Measurements from ENCODE around the gene FAM83B.

FAM83B gene

DNA sequence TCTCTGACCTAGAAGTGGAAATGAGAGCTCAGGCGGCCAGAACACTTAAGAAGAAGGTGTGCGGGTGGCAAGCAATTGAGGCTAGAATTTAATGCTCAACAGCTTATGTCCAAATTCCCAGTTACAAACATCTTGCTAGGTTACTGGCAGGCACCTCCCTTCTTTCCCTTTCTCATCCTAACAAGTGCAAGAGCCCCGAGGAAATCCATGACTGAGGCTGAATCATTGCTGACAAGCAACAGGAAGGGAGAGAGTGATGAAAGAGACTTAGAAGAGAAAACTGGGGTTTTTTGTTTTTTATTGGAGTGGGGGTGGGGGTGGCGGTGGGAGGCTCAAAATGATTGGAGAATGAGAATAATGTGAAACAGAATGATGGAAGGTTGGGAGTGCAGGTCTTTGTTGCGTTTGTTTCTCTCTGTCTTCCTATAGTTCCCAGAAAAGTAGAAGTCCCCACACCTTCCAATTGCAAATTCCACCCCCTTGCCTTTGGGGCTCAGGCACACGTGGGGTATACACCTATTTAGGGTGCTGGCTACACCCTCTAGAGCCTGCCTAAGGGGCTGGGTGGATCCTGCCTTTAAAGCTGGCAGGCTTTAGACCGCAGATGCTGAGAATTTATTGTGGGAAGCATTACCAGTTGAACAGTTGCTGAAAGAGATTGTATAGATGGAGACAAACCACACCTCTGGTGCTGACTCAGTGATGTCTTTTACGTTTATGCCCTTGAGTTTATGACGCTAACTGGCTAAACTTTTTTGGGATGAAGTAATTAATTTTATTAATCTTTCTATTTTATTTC is 1.4 kb downstream of the FAM83B start (continued):
- TF ChIP-seq PRDM10 (tag by site-specific recombination; IDR thresholded peaks at IDR 0.05) (peak; percentile 51; the same call in 1 of the 2 replicates), SP7 (tag by site-specific recombination; IDR thresholded peaks at IDR 0.05) (0 out of 2 replicates have a peak, but pooled peaks have one; percentile 34), ZNF530 (tag by site-specific recombination; IDR thresholded peaks at IDR 0.05; ENCODE audit: low read depth) (no peak), KLF8 (tag by site-specific recombination; IDR thresholded peaks at IDR 0.05) (peak; percentile 29; the same call in 1 of the 2 replicates), KLF10 (tag by site-specific recombination; IDR thresholded peaks at IDR 0.05) (0 out of 2 replicates have a peak, but pooled peaks have one; percentile 10), PRDM1 (tag by site-specific recombination; IDR thresholded peaks at IDR 0.05) (peak; percentile 87), ZNF549 (tag by site-specific recombination; IDR thresholded peaks at IDR 0.05) (0 out of 2 replicates have a peak, but pooled peaks have one; percentile 6), ZNF571 (tag by site-specific recombination; IDR thresholded peaks at IDR 0.05) (no peak), ZNF19 (tag by site-specific recombination; IDR thresholded peaks at IDR 0.05; ENCODE audit: low read depth) (no peak), ZNF366 (tag by site-specific recombination; conservative IDR thresholded peaks at IDR 0.05) (peak; percentile 42; the same call in 1 of the 2 replicates), ZBTB8A (tag by site-specific recombination; IDR thresholded peaks at IDR 0.05) (peak; percentile 74), ZNF830 (tag by site-specific recombination; IDR thresholded peaks at IDR 0.05; ENCODE audit: low read depth) (no peak), ZBTB17 (tag by site-specific recombination; IDR thresholded peaks at IDR 0.05) (peak; percentile 21; the same call in 1 of the 2 replicates), SP3 (tag by site-specific recombination; IDR thresholded peaks at IDR 0.05) (0 out of 2 replicates have a peak, but pooled peaks have one; percentile 19)
- TF ChIP-seq, protein P1, sequence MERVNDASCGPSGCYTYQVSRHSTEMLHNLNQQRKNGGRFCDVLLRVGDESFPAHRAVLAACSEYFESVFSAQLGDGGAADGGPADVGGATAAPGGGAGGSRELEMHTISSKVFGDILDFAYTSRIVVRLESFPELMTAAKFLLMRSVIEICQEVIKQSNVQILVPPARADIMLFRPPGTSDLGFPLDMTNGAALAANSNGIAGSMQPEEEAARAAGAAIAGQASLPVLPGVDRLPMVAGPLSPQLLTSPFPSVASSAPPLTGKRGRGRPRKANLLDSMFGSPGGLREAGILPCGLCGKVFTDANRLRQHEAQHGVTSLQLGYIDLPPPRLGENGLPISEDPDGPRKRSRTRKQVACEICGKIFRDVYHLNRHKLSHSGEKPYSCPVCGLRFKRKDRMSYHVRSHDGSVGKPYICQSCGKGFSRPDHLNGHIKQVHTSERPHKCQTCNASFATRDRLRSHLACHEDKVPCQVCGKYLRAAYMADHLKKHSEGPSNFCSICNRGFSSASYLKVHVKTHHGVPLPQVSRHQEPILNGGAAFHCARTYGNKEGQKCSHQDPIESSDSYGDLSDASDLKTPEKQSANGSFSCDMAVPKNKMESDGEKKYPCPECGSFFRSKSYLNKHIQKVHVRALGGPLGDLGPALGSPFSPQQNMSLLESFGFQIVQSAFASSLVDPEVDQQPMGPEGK (tag by site-specific recombination; IDR thresholded peaks at IDR 0.05) = 0 out of 2 replicates have a peak, but pooled peaks have one; percentile 27
- TF ChIP-seq, protein P2, sequence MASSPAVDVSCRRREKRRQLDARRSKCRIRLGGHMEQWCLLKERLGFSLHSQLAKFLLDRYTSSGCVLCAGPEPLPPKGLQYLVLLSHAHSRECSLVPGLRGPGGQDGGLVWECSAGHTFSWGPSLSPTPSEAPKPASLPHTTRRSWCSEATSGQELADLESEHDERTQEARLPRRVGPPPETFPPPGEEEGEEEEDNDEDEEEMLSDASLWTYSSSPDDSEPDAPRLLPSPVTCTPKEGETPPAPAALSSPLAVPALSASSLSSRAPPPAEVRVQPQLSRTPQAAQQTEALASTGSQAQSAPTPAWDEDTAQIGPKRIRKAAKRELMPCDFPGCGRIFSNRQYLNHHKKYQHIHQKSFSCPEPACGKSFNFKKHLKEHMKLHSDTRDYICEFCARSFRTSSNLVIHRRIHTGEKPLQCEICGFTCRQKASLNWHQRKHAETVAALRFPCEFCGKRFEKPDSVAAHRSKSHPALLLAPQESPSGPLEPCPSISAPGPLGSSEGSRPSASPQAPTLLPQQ (tag by site-specific recombination; IDR thresholded peaks at IDR 0.05) = 0 out of 2 replicates have a peak, but pooled peaks have one; percentile 13

DNA sequence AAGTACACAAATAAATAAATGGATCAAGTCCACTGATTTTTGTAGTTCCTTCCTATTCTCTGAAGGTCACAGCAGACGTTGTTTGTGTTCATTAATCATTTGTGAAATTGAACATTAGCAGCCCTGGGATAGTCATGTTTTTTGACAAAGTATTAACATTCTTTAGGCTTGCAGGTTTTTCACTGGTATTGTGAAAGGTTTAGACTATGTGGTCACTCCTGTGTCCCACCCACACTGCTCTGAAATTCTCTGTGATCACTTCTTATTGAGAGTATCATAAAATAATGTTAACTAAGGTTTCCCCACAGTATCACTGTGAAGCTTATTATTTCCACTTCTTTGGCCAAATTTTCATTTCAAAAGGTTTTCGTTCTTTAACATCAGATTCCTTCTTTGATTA is 3.5 kb downstream of the FAM83B start:
- ChIA-PET POLR2A (interaction anchor here (1.2 kb wide), 1 partner anchor 13 kb away, joined by 6 read pairs; no protein-coding TSS in a partner anchor), CTCF (interaction anchor here (0.6 kb wide), 1 partner anchor 884 kb away, joined by 3 read pairs; no protein-coding TSS in a partner anchor)
- peaks cover 21% of the 10 kb centered on the region for H3K4me1 ChIP-seq (ENCODE audit: control insufficient read depth, insufficient read depth, low read length)
- no peak overlapping the region for H3K27ac ChIP-seq (ENCODE audit: extremely low read depth, low read depth, low read length)
- H3K9me3 ChIP-seq (ENCODE audit: control insufficient read depth, insufficient read depth, low read depth, low read length) = peaks cover 3% of the 10 kb centered on the region
- H3K36me3 ChIP-seq (ENCODE audit: control insufficient read depth in 2 of 2, insufficient read depth in 1 of 2, low read length in 2 of 2) = no peaks in the 10 kb centered on the region
- TF ChIP-seq ZNF366 (tag by site-specific recombination; conservative IDR thresholded peaks at IDR 0.05) = no peak
- TF ChIP-seq, protein P3, sequence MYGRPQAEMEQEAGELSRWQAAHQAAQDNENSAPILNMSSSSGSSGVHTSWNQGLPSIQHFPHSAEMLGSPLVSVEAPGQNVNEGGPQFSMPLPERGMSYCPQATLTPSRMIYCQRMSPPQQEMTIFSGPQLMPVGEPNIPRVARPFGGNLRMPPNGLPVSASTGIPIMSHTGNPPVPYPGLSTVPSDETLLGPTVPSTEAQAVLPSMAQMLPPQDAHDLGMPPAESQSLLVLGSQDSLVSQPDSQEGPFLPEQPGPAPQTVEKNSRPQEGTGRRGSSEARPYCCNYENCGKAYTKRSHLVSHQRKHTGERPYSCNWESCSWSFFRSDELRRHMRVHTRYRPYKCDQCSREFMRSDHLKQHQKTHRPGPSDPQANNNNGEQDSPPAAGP (tag by site-specific recombination; IDR thresholded peaks at IDR 0.05) = no peak
- TF ChIP-seq ZXDB (tag by site-specific recombination; IDR thresholded peaks at IDR 0.05) = no peak
- no peak for TF ChIP-seq ZNF670 (tag by site-specific recombination; IDR thresholded peaks at IDR 0.05; ENCODE audit: low read depth)
- no peak for TF ChIP-seq ZNF280C (tag by site-specific recombination; IDR thresholded peaks at IDR 0.05)
- no peak for TF ChIP-seq WT1 (tag by site-specific recombination; IDR thresholded peaks at IDR 0.05)
- H3K4me3 ChIP-seq (ENCODE audit: low read depth, low read length) = no peak overlapping the region

All from HEK293 (cell line).